OCI-LY7 (cell line): ENCODE measurements around the gene GABRG3.

Experiments used
- CTCF ChIP-seq: fragments of 200-600 bp; sonication (generic); conservative IDR thresholded peaks from 2 replicates; pipeline ENCODE4 v1.5.1; 2014; ENCODE audit warnings: mild to moderate bottlenecking, antibody characterized with exemption, low read length, moderate library complexity, mixed read lengths
- EZH2phosphoT487 ChIP-seq: fragments of 200-600 bp; sonication (generic); IDR thresholded peaks from 2 replicates; pipeline ENCODE4 v1.6.1; 2018; ENCODE audit warnings: low read depth, borderline replicate concordance, mild to moderate bottlenecking, mixed run types, antibody characterized with exemption, low read length, moderate library complexity, mixed read lengths

GRCh38 chr15:27256446-27256845 lies 285.5 kb downstream of the GABRG3 start:
- no peak for TF ChIP-seq CTCF
- no peak for TF ChIP-seq EZH2phosphoT487
